Hepatocyte (in vitro differentiated cells): ENCODE data around the gene KRTAP12-3.

Experiments used
- EZH2 ChIP-seq: fragments of 200-600 bp; sonication (generic); IDR thresholded peaks from 2 replicates; pipeline ENCODE4 v1.6.1; 2016; ENCODE audit warnings: antibody characterized with exemption, mild to moderate bottlenecking, borderline replicate concordance
- EZH2phosphoT487 ChIP-seq: fragments of 200-600 bp; sonication (generic); IDR thresholded peaks from one replicate; pipeline ENCODE4 v1.6.1; 2018; ENCODE audit warnings: antibody characterized with exemption, mild to moderate bottlenecking, low read depth, moderate library complexity; ENCODE audit not compliant: unreplicated experiment, severe bottlenecking
- TF ChIP-seq, protein P1 (sequence below): fragments of 200-600 bp; sonication (generic); IDR thresholded peaks from 2 replicates; pipeline ENCODE4 v1.5.1; 2016; ENCODE audit warnings: antibody characterized with exemption, mild to moderate bottlenecking; ENCODE audit not compliant: poor library complexity

DNA sequence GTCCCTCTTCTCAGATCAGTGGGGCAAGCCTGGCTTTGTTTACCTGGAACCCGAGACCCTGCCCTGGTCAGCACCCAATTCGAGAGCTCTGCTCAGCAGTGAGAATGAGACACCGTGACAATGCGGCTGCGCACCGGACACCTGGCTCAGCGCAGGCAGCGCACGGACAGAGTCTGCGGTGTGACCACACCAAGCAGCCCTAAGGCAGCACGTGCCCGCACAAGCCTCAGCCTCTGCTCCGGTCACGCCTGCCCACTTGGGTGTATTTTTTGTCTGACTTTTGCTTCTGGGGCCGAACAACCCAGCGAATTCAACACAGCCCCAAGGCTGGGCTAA, 41.2 kb upstream of the KRTAP12-3 start:
- TF ChIP-seq EZH2 (no peak), EZH2phosphoT487 (no peak)
- TF ChIP-seq, protein P1, sequence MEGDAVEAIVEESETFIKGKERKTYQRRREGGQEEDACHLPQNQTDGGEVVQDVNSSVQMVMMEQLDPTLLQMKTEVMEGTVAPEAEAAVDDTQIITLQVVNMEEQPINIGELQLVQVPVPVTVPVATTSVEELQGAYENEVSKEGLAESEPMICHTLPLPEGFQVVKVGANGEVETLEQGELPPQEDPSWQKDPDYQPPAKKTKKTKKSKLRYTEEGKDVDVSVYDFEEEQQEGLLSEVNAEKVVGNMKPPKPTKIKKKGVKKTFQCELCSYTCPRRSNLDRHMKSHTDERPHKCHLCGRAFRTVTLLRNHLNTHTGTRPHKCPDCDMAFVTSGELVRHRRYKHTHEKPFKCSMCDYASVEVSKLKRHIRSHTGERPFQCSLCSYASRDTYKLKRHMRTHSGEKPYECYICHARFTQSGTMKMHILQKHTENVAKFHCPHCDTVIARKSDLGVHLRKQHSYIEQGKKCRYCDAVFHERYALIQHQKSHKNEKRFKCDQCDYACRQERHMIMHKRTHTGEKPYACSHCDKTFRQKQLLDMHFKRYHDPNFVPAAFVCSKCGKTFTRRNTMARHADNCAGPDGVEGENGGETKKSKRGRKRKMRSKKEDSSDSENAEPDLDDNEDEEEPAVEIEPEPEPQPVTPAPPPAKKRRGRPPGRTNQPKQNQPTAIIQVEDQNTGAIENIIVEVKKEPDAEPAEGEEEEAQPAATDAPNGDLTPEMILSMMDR = no peak
